Measurements from ENCODE around the gene VPS29. TPM values are rescaled to one million over a fixed set of nuclear protein-coding genes. Genes with fewer than 3 reads are reported as not detected.
"Not testable (repeated sequence)": the region's sequence is repeated elsewhere in the genome, so short reads cannot be mapped to it uniquely, and the experiment has no call there.

Gene VPS29
- total RNA-seq, 1 donor: 88.9 TPM

- TF ChIP-seq CTCF (IDR thresholded peaks at IDR 0.05; ENCODE audit: insufficient read depth, low read length): no peak
- DNase-seq (ENCODE audit: low read depth): no peak
- no peak overlapping the region for H3K4me3 ChIP-seq (ENCODE audit: low read depth, low read length)
Measured at GRCh38 chr12:110545812-110546211, 43.9 kb upstream of the VPS29 start.

DNA sequence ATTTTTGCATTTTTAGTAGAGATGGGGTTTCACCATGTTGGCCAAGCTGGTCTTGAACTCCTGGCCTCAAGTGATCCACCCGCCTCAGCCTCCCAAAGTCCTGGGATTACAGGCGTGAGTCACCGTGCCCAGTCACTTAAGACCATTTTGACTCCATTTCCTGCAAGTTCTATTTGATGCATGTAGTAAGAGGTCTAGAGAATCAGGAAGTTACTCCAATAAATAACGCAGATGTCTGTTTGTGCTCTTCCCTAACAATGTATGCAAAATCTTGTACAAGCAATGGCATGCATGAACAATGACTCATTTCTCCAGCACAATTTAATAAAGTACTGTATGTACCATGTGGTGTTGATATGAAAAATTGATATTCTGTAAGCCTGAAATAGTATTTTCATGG, 43.3 kb upstream of the VPS29 start:
- peak; percentile 56 for DNase-seq (ENCODE audit: low read depth)
- not testable (repeated sequence) for H3K4me3 ChIP-seq (ENCODE audit: low read depth, low read length)

- no peak overlapping the region for H3K4me3 ChIP-seq (ENCODE audit: low read depth, low read length)
- no peak for DNase-seq (ENCODE audit: low read depth)
- no peak for TF ChIP-seq CTCF (IDR thresholded peaks at IDR 0.05; ENCODE audit: insufficient read depth, low read length)
Measured at GRCh38 chr12:110543965-110544364, 42.1 kb upstream of the VPS29 start.

DNA sequence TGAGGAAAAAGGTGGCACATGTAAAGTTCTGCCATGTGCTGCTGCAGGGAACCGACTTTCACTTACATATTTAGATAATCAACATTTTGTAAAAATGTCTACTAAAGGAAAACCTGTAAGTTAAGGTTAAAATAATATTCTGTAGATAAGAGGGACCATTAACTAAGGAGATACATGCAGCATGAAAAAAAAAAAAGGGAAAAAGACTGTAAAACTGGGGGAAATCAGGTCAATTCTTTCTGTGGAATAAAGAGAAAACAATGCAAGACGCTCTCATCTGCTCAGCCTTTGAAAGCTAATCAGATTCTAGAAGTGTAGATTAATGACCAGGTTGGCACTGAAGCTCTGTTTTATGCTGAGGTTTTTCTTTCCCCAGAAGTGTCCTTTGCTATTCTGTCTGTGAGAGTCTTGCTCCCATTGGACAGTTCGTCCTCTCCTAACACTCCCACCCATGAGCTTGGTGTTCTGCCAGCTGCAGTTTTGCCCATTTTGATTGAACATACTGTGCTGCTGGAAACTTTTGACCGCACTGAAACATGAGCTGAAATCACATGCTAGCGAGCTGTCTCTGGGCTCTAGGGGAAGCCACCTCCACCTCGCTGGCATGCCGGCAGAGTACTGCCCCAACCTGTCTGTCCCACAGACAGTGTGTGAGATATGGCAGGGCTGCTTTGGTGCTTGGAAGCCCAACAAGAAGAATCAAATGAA, 41.5 kb upstream of the VPS29 start:
- TF ChIP-seq CTCF (IDR thresholded peaks at IDR 0.05; ENCODE audit: insufficient read depth, low read length): no peak
- DNase-seq (ENCODE audit: low read depth): peak; percentile 92

DNA sequence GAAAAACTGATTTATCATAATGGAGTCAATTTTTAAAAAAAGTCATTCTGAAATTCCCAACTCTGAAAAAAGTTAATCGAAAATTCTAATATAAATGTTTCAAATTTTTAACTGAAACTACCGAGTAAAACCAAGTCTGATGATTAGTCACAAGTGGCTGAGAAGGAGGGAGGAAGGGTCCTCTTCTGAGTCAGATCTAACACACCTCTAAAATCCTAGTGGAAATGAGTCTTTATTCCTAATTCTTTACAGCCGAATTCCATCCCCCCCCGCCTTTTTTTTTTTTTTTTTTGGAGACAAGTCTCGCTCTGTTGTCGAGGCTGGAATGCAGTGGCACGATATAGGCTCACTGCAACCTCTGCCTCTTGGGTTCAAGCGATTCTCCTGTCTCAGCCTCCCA, 38.1 kb upstream of the VPS29 start:
- H3K4me3 ChIP-seq (ENCODE audit: low read depth, low read length): no peak overlapping the region
- peak; percentile 41 for DNase-seq (ENCODE audit: low read depth)
- no peak for TF ChIP-seq CTCF (IDR thresholded peaks at IDR 0.05; ENCODE audit: insufficient read depth, low read length)

More for the DNA sequence above, 41.5 kb upstream of the VPS29 start:
- no peak overlapping the region for H3K4me3 ChIP-seq (ENCODE audit: low read depth, low read length)

DNA sequence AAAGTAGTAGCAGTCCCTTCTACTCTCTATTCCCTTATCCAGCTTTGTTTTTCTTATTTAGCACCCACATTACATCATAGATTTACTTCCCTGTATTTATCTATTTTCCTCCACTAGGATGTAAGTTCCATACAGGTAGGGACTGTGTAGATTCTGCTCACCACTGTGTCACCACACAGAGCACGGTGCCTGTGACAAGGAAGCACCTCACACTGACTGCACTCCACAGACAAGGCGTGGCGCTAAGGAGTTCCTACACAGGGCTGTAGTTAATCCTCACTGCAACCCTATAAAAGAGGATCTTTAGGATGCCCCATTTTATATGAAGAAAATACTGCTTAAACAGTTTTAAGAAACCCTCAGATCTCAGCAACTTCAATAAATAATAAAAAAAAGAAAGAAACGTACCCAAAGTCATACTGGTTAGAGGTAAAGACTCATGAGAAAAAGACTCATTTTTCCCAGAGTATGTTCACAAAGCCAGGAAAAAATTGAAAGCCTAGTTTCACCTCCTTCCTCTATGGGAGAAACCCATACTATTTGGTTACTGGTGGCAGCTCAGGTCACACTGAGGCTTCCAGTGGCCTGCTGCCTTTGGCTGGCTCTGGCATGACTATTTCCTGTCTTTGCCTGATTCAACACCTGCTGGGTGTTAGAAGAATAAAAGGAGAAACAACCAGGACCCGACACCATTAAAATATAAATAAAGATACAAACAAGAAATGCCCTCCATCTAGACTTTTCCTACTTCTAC, 37.1 kb upstream of the VPS29 start:
- TF ChIP-seq CTCF (IDR thresholded peaks at IDR 0.05; ENCODE audit: insufficient read depth, low read length): no peak
- no peak overlapping the region for H3K4me3 ChIP-seq (ENCODE audit: low read depth, low read length)
- DNase-seq (ENCODE audit: low read depth): no peak

DNA sequence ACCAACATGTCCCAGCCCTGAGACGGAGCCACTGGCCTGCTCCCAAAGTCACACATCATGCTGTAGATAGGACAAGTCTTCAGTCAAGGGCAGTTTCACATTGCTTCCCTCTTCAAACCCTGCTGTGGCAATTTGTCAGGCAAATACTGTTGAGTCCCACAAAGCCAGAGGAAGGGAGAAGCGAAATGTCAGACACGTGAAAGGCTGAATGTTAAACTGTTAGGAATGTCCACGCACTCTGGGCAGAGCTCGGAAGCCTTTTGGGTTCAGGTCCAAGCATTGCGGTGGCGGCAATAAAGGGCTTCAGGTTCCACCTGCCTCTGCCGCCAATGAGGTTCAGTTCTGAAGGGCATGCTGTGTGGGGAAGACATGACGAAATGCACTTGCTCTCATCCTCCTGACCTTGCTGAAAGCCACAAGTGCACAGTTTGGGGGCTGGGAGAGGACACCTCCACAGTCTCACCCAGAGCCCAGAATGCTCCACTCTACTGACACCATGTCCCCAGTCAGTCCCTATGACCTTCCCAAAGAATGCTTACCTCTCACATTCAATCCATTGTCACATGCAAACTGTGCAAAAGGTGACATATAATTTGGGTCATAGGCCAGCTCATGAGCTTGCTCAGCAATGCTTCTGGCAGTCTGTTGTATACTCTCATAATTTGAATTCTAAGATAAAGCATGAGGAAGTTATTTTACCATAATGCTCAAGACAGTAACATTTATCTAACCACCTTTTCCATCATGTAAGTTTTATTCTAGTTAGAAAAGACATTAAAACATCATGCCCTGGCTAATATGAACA, 35.9 kb upstream of the VPS29 start:
- H3K4me3 ChIP-seq (ENCODE audit: low read depth, low read length): no peak overlapping the region
- no peak for TF ChIP-seq CTCF (IDR thresholded peaks at IDR 0.05; ENCODE audit: insufficient read depth, low read length)
- no peak for DNase-seq (ENCODE audit: low read depth)

Data from fibroblast of the aortic adventitia (primary cell).